ENCODE measurements around the gene CDC6.

DNA sequence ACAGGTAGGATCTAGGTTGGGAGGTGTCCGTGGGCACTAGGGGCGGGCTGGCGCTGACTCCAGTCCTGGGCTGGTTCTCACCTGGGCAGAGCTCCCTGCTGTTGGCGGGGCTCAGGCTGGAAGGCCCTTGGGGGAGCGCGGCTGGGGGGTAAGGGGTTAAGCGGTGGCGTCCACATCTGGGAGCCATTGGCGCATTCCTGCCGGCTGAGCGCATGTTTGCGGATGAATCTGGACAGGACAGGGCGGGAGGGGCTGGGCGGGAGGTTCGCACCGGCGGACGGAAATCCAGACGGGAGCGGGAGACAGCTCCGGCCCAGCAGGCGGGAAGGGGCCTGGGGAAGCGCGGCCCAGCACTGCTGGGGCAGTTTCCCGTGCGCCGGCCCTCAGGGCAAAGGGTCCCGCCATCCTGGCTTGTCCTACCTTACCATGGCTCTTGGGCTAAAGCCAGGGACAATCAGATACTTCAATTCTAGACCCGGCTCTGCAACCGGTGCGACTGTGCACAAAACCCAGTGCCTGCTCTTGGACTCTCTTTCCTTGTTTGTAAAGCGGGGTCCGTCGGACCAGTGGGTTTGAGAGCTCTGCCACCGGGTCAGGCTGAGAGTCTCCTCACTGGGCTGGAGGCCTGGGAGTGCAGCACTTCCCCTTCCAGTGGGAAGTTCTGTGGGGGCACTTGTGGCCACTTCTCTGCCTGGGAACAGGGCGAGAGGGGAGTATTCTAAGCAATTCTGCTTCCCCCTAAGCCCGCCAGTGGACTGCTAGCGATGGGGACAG lies 29.1 kb downstream of the CDC6 start:
- TF ChIP-seq, protein P1, sequence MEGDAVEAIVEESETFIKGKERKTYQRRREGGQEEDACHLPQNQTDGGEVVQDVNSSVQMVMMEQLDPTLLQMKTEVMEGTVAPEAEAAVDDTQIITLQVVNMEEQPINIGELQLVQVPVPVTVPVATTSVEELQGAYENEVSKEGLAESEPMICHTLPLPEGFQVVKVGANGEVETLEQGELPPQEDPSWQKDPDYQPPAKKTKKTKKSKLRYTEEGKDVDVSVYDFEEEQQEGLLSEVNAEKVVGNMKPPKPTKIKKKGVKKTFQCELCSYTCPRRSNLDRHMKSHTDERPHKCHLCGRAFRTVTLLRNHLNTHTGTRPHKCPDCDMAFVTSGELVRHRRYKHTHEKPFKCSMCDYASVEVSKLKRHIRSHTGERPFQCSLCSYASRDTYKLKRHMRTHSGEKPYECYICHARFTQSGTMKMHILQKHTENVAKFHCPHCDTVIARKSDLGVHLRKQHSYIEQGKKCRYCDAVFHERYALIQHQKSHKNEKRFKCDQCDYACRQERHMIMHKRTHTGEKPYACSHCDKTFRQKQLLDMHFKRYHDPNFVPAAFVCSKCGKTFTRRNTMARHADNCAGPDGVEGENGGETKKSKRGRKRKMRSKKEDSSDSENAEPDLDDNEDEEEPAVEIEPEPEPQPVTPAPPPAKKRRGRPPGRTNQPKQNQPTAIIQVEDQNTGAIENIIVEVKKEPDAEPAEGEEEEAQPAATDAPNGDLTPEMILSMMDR (IDR thresholded peaks at IDR 0.05) = no peak
- TF ChIP-seq EZH2 (IDR thresholded peaks at IDR 0.05; ENCODE audit: borderline replicate concordance, insufficient read depth, low read depth, low read length, poor library complexity, severe bottlenecking) = no peak

Measured in B cell (primary cell).